Heart right ventricle (tissue), 16 donors: ENCODE data around the gene ACER3. TPM values are rescaled to one million over a fixed set of nuclear protein-coding genes. Genes with fewer than 3 reads are reported as not detected.

ENCODE experiments used
- ATAC-seq, 8 donors: fragments of 200-7000 bp; cut with Tn5 transposase; one replicate each; pipeline ENCODE4 v1.9.1; 2020; ENCODE audit warnings: mild to moderate bottlenecking in 8 of 8, moderate library complexity in 8 of 8, moderate number of reproducible peaks in 1 of 8
- DNase-seq, 2 donors: peaks; one replicate each; pipeline ENCODE4 v3.0.0-alpha.2; 2020
- H3K27ac ChIP-seq, 10 donors: fragments of 200-600 bp; sonication (generic) in 2 of 10; one replicate each; pipeline versions ENCODE4 v1.5.0 to v1.8.0; 2020 to 2022; ENCODE audit warnings: mild to moderate bottlenecking in 3 of 10
- H3K27me3 ChIP-seq, 7 donors: fragments of 200-600 bp; one replicate each; pipeline ENCODE4 v1.8.0; 2021 to 2022; ENCODE audit warnings: mild to moderate bottlenecking in 2 of 7
- H3K36me3 ChIP-seq, 9 donors: fragments of 200-600 bp; sonication (generic) in 1 of 9; one replicate each; pipeline versions ENCODE4 v1.5.0 to v1.8.0; 2020 to 2022; ENCODE audit warnings: mild to moderate bottlenecking in 2 of 9
- H3K4me1 ChIP-seq, 9 donors: fragments of 200-600 bp; sonication (generic) in 1 of 9; one replicate each; pipeline versions ENCODE4 v1.5.0 to v1.8.0; 2020 to 2022; ENCODE audit warnings: mild to moderate bottlenecking in 4 of 9
- H3K4me3 ChIP-seq, 10 donors: fragments of 200-600 bp; sonication (generic) in 2 of 10; one replicate each; pipeline versions ENCODE4 v1.5.0 to v1.8.0; 2020 to 2022; ENCODE audit warnings: mild to moderate bottlenecking in 7 of 10, moderate library complexity in 2 of 10
- H3K9me3 ChIP-seq, 11 donors: fragments of 200-600 bp in 10 of 11; sonication (generic) in 2 of 11; one replicate each; pipeline versions ENCODE4 v1.5.0 to v1.8.0; 2013 to 2022; ENCODE audit warnings: mild to moderate bottlenecking in 2 of 11, control low read depth in 1 of 11, moderate library complexity in 1 of 11
- WGBS, 2 donors: extraction: QIAGEN DNeasy Blood & Tissue Kit; methylation state at CpG; one replicate each; pipeline ENCODE4 v1.1.7; 2013; ENCODE audit warnings: inconsistent platforms in 1 of 2; 5-methylcytosine and 5-hydroxymethylcytosine counted together
- intact Hi-C, 10 donors: fragments of 100-400 bp; cut with DNase I; formaldehyde crosslinking; loops; one replicate each; pipeline versions ENCODE4 v1.11.1 to v1.14.2; 2022
- polyA plus RNA-seq, 2 donors: library from polyadenylated mRNA; stranded (reverse); fragments of 200-250 nt; gene quantifications; one replicate each; pipeline ENCODE4 v1.2.3, GENCODE V29; 2013
- total RNA-seq, 10 donors: library from RNA; stranded (reverse); fragmentation: NEBNext Ultra II Directional in 3 of 10; extraction: Animal tissue kit (Norgen Biotek cat#: 25700) in 3 of 10; gene quantifications; one replicate each; pipeline versions ENCODE4 v1.2.1 to v1.2.4, GENCODE V29; 2021 to 2023
- TF ChIP-seq, protein P1 (sequence below), 9 donors: fragments of 200-600 bp; sonication (generic) in 2 of 9; IDR thresholded peaks; one replicate each; pipeline versions ENCODE4 v1.5.0 to v1.8.0; 2021 to 2022; ENCODE audit warnings: antibody characterized with exemption in 9 of 9, mild to moderate bottlenecking in 5 of 9, moderate library complexity in 1 of 9
- donor health status: Arrhythmogenic right ventricular cardiomyopathy.
- donor health status: ischemic (EF 13 %, LVEDD 7.1; RV severe dilation, severe dysfunction).
- donor health status: healthy with polysubstance abuse.
- donor health status: DM: no; HTN: yes; CAD: no.
- donor health status: DM: no; HTN: no; CAD: no.
- donor health status: ischemic (EF 25% LVEDD 6.9; RV normal size, moderate dysfunction).
- donor health status: ischemic (EF 25% LVEDD 5.7; RV mildly dilated, moderate dysfunction).
- donor health status: healthy.
- donor health status: DM: yes; HTN: yes; CAD: no.
- donor health status: Ischemic cardiomyopathy.
- donor health status: ischemic (EF 35%, LVEDD 5.7; RV mildly dilated, moderate dysfunction).
- donor health status: nonischemic (EF 11% LVEDD 7.7; RV severe dilation, severe dysfunction).
- donor health status: DM: yes; HTN: yes; CAD: no.
- donor health status: PGD.
- donor health status: ischemic (EF 29% LVEDD 5.4; RV normal size, mild dysfunction).
- donor health status: nonischemic (EF 23%, LVEDD 6.1; RV moderate dilation, normal function).

The ACER3 gene
- total and polyA plus RNA-seq, 12 donors = 2.9 to 14.8 (median 9.6) TPM

DNA sequence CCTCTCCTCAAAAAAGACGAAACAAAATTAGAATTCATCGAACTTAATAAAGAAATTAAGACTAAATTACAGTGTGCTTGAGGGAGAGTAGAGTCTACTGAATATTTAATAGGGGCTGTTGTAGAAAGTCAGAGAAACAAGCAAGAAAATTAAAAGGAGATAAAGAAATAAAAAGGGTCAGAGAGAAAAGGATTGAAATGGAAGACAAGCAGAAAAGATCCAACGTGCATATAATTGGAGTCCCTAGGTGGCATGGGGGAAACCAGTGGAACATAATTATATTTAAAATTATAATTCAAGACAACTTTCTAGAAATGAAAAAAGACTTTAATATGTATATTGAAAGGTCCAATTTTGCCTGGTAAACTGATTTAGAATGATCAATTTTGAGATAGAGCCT, 74.3 kb downstream of the ACER3 start:
- H3K27ac ChIP-seq = no peak overlapping the region
- TF ChIP-seq, protein P1, sequence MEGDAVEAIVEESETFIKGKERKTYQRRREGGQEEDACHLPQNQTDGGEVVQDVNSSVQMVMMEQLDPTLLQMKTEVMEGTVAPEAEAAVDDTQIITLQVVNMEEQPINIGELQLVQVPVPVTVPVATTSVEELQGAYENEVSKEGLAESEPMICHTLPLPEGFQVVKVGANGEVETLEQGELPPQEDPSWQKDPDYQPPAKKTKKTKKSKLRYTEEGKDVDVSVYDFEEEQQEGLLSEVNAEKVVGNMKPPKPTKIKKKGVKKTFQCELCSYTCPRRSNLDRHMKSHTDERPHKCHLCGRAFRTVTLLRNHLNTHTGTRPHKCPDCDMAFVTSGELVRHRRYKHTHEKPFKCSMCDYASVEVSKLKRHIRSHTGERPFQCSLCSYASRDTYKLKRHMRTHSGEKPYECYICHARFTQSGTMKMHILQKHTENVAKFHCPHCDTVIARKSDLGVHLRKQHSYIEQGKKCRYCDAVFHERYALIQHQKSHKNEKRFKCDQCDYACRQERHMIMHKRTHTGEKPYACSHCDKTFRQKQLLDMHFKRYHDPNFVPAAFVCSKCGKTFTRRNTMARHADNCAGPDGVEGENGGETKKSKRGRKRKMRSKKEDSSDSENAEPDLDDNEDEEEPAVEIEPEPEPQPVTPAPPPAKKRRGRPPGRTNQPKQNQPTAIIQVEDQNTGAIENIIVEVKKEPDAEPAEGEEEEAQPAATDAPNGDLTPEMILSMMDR (IDR thresholded peaks at IDR 0.05) = no peak
- peaks cover 0 to 19% (median 8%) of the 10 kb centered on the region in 11 donors for H3K9me3 ChIP-seq
- DNase-seq = no peak
- 81 to 84% methylated on average over 3 of the region's 3 CpGs for WGBS, 2 donors
- no peaks in the 10 kb centered on the region for H3K27me3 ChIP-seq
- intact Hi-C loops = no loop called here
- ATAC-seq = no peak
- H3K4me1 ChIP-seq = no peaks in the 10 kb centered on the region
- H3K4me3 ChIP-seq = no peak overlapping the region
- peaks cover 0 to 34% (median 0%) of the 10 kb centered on the region in 9 donors for H3K36me3 ChIP-seq

- Histone ChIP-seq H3K27me3 (no peaks in the 10 kb centered on the region), H3K36me3 (peaks cover 0 to 23% (median 0%) of the 10 kb centered on the region in 9 donors), H3K27ac (no peak overlapping the region), H3K4me1 (no peaks in the 10 kb centered on the region), H3K9me3 (peaks cover 0 to 37% (median 15%) of the 10 kb centered on the region in 11 donors), H3K4me3 (no peak overlapping the region)
- TF ChIP-seq, protein P1 (IDR thresholded peaks at IDR 0.05) = no peak
- no peak for ATAC-seq
- DNase-seq = no peak
- intact Hi-C loops = no loop called here
- WGBS, 2 donors = 81 to 88% methylated on average over 2 of the region's 2 CpGs
Measured at GRCh38 chr11:76939219-76939631, 78.5 kb downstream of the ACER3 start.

DNA sequence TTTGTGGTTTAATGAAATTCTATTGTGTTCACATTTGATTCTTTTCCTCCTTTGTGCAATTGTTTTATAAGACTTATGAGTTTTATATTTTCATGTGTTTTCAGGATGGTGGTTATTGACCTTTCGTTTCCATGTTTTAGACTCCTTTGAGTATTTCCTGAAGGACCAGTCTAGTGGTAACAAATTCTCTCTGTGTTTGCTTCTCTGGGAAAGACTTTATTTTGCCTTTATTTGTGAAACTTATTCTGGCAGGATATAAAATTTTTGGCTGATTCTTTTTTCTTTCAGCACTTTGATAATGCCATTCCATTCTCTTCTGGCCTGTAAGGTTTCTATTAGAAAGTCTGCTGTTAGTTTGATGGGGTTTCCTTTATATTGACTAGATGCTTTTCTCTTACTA, 83.5 kb downstream of the ACER3 start:
- Histone ChIP-seq H3K4me3 (no peak overlapping the region), H3K9me3 (peaks cover 0 to 31% (median 10%) of the 10 kb centered on the region in 11 donors), H3K27me3 (no peaks in the 10 kb centered on the region), H3K4me1 (no peaks in the 10 kb centered on the region), H3K27ac (no peak overlapping the region), H3K36me3 (no peaks in the 10 kb centered on the region)
- 95 to 100% methylated on average over 1 of the region's 1 CpG for WGBS, 2 donors
- intact Hi-C loops = no loop called here
- TF ChIP-seq, protein P1 (IDR thresholded peaks at IDR 0.05) = no peak
- ATAC-seq (no peak), DNase-seq (no peak)

GRCh38 chr11:76946223-76946622, 85.5 kb downstream of the ACER3 start:
- H3K36me3 ChIP-seq = no peaks in the 10 kb centered on the region
- H3K27ac ChIP-seq = no peak overlapping the region
- H3K4me3 ChIP-seq = no peak overlapping the region
- ATAC-seq (no peak), DNase-seq (no peak)
- H3K27me3 ChIP-seq = no peaks in the 10 kb centered on the region
- H3K4me1 ChIP-seq = no peaks in the 10 kb centered on the region
- H3K9me3 ChIP-seq = peaks cover 0 to 31% (median 10%) of the 10 kb centered on the region in 11 donors
- TF ChIP-seq, protein P1 (IDR thresholded peaks at IDR 0.05) = no peak
- WGBS, 2 donors = 94 to 100% methylated on average over 1 of the region's 1 CpG
- intact Hi-C loops = no loop called here
